ENCODE results near the gene KIF26B. TPM values are rescaled to one million over a fixed set of nuclear protein-coding genes. Genes with fewer than 3 reads are reported as not detected.

KIF26B gene
- total RNA-seq, 1 donor from 2014 or later: 69.7 TPM

- H3K4me3 Mint-ChIP-seq: no peak overlapping the region
- H3K27ac Mint-ChIP-seq: no peak overlapping the region
- no peak for TF ChIP-seq CTCF (IDR thresholded peaks at IDR 0.05; ENCODE audit: unreplicated experiment)
- H3K36me3 Mint-ChIP-seq: peaks cover 22% of the 10 kb centered on the region
- no peaks in the 10 kb centered on the region for H3K27me3 Mint-ChIP-seq (ENCODE audit: low read depth)
- peaks cover under 1% of the 10 kb centered on the region for H3K4me1 Mint-ChIP-seq
- no peak for DNase-seq (ENCODE audit: low spot score in 2 of 2, unreplicated experiment in 2 of 2)
- H3K9me3 Mint-ChIP-seq: peaks cover 9% of the 10 kb centered on the region
Measured at GRCh38 chr1:245648749-245649522, 494.2 kb downstream of the KIF26B start.

DNA sequence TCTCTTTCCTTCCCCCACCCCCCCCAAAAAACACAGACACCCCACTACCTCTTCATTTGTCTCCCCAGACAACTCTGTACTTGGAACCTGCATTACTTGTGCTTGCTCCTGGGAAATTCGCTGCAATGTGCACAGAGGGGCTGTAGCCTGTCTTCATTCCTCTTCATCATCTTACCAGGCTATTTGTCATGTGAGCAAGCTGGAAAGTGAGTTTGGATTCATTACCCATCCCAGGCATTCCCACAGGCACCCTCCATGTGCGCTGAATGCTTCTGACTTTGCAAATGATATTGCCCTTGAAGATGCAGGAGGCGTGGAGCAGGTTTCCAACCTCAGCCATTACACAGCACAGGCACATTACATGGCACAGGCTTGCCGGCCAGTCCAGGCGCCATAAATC lies 494.9 kb downstream of the KIF26B start:
- Mint-ChIP-seq H3K27me3 (ENCODE audit: low read depth) (no peaks in the 10 kb centered on the region), H3K9me3 (peaks cover 2% of the 10 kb centered on the region), H3K27ac (no peak overlapping the region), H3K36me3 (peaks cover 15% of the 10 kb centered on the region), H3K4me1 (peaks cover 8% of the 10 kb centered on the region), H3K4me3 (no peak overlapping the region)
- no peak for TF ChIP-seq CTCF (IDR thresholded peaks at IDR 0.05; ENCODE audit: unreplicated experiment)
- no peak for DNase-seq (ENCODE audit: low spot score in 2 of 2, unreplicated experiment in 2 of 2)

- H3K4me3 Mint-ChIP-seq: no peak overlapping the region
- DNase-seq (ENCODE audit: low spot score in 2 of 2, unreplicated experiment in 2 of 2): no peak
- TF ChIP-seq CTCF (IDR thresholded peaks at IDR 0.05; ENCODE audit: unreplicated experiment): no peak
- no peaks in the 10 kb centered on the region for H3K27me3 Mint-ChIP-seq (ENCODE audit: low read depth)
- no peaks in the 10 kb centered on the region for H3K9me3 Mint-ChIP-seq
- no peak overlapping the region for H3K27ac Mint-ChIP-seq
- H3K4me1 Mint-ChIP-seq: peaks cover 14% of the 10 kb centered on the region
- peaks cover 13% of the 10 kb centered on the region for H3K36me3 Mint-ChIP-seq
Measured at GRCh38 chr1:245650441-245650960, 495.7 kb downstream of the KIF26B start.

GRCh38 chr1:245651093-245651492 lies 496.3 kb downstream of the KIF26B start:
- no peak for DNase-seq (ENCODE audit: low spot score in 2 of 2, unreplicated experiment in 2 of 2)
- H3K27me3 Mint-ChIP-seq (ENCODE audit: low read depth): no peaks in the 10 kb centered on the region
- peaks cover 14% of the 10 kb centered on the region for H3K4me1 Mint-ChIP-seq
- no peak overlapping the region for H3K4me3 Mint-ChIP-seq
- TF ChIP-seq CTCF (IDR thresholded peaks at IDR 0.05; ENCODE audit: unreplicated experiment): no peak
- peaks cover 13% of the 10 kb centered on the region for H3K36me3 Mint-ChIP-seq
- no peak overlapping the region for H3K27ac Mint-ChIP-seq
- H3K9me3 Mint-ChIP-seq: no peaks in the 10 kb centered on the region

DNA sequence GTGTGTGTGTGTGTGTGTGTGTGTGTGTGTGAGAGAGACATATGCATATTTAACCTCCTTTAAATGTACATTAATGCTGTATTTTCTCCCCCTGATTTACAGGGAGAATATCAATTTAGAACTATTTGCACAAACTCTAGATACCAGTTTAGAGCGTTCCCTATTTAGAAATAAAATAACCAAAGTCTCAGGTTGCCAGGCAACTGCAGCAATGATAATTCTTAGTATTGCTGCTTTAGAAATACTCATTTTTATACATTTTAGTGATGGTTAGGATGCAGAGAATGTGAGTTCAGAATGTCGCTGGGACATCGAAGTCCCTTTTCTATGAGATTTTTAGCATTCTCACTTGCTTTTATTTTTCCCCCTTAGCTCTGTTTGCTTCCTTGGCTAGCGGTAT lies 497.3 kb downstream of the KIF26B start:
- no peaks in the 10 kb centered on the region for H3K9me3 Mint-ChIP-seq
- H3K27ac Mint-ChIP-seq: no peak overlapping the region
- H3K36me3 Mint-ChIP-seq: peaks cover 5% of the 10 kb centered on the region
- no peak for TF ChIP-seq CTCF (IDR thresholded peaks at IDR 0.05; ENCODE audit: unreplicated experiment)
- no peaks in the 10 kb centered on the region for H3K27me3 Mint-ChIP-seq (ENCODE audit: low read depth)
- peaks cover 14% of the 10 kb centered on the region for H3K4me1 Mint-ChIP-seq
- H3K4me3 Mint-ChIP-seq: no peak overlapping the region
- DNase-seq (ENCODE audit: low spot score in 2 of 2, unreplicated experiment in 2 of 2): no peak

Measured in mesothelial cell of epicardium (in vitro differentiated cells).